ENCODE data around the gene IL17RB.

- TF ChIP-seq POLR2A (IDR thresholded peaks at IDR 0.05) = no peak
- TF ChIP-seq, protein P1, sequence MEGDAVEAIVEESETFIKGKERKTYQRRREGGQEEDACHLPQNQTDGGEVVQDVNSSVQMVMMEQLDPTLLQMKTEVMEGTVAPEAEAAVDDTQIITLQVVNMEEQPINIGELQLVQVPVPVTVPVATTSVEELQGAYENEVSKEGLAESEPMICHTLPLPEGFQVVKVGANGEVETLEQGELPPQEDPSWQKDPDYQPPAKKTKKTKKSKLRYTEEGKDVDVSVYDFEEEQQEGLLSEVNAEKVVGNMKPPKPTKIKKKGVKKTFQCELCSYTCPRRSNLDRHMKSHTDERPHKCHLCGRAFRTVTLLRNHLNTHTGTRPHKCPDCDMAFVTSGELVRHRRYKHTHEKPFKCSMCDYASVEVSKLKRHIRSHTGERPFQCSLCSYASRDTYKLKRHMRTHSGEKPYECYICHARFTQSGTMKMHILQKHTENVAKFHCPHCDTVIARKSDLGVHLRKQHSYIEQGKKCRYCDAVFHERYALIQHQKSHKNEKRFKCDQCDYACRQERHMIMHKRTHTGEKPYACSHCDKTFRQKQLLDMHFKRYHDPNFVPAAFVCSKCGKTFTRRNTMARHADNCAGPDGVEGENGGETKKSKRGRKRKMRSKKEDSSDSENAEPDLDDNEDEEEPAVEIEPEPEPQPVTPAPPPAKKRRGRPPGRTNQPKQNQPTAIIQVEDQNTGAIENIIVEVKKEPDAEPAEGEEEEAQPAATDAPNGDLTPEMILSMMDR (IDR thresholded peaks at IDR 0.05) = no peak
Observed at GRCh38 chr3:53809764-53810400, 36.5 kb upstream of the IL17RB start.

All from breast epithelium (tissue), 3 donors.